Lower leg skin (tissue), 3 donors: ENCODE measurements around the gene MKNK1.

Experiments
- CTCF ChIP-seq, 3 donors: fragments of 450-650 bp; IDR thresholded peaks; one replicate each; pipeline ENCODE4 v1.5.1; 2016; ENCODE audit warnings: antibody characterized with exemption in 3 of 3, mild to moderate bottlenecking in 3 of 3, moderate library complexity in 2 of 3
- POLR2A ChIP-seq, 2 donors: fragments of 450-650 bp; IDR thresholded peaks; one replicate each; pipeline ENCODE4 v1.6.1; 2016 to 2017; ENCODE audit warnings: antibody characterized with exemption in 2 of 2, mild to moderate bottlenecking in 1 of 2, moderate library complexity in 1 of 2

DNA sequence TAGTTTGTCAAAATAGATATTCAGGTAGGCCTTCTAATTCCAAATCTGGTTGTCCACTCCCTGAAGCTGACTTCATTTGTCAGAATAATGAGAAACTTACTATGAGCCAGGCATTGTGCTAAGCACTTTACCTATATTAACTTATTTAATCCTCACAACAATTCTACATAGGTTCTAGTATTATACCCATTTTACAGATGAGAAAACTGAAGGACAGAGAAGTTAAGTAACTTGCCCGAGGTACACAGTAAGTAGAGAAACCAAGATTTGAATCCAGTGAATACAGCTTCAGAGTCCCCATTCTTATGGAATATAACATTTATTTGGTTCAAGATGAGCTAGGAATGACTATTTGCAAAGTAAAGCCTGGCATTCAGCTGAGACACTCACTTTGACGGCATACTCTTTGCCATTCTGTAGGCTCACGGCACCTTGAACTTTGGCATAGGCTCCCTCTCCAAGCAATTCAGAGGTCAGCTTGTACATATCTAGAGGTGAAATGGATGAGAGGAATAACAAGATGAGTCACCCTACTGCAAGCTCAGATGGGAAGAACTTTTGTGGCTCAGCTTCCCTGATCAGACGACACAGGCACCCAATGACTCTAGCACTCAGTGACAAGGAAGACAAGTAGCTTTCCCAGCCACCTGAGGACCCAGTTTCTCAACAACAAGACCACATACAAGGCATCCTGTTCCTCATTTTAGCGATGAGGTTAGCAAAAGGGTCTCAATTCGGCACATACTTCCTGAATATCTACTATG, 23.7 kb downstream of the MKNK1 start:
- TF ChIP-seq CTCF (IDR thresholded peaks at IDR 0.05) (no peak), POLR2A (IDR thresholded peaks at IDR 0.05) (no peak)
